GM19452 (cell line): ENCODE results near the gene GUCA2B.

Source experiments
- ATAC-seq: cut with Tn5 transposase; IDR thresholded peaks from one replicate; pipeline ENCODE4 v1.9.1; 2021; ENCODE audit not compliant: unreplicated experiment

The GUCA2B gene

DNA sequence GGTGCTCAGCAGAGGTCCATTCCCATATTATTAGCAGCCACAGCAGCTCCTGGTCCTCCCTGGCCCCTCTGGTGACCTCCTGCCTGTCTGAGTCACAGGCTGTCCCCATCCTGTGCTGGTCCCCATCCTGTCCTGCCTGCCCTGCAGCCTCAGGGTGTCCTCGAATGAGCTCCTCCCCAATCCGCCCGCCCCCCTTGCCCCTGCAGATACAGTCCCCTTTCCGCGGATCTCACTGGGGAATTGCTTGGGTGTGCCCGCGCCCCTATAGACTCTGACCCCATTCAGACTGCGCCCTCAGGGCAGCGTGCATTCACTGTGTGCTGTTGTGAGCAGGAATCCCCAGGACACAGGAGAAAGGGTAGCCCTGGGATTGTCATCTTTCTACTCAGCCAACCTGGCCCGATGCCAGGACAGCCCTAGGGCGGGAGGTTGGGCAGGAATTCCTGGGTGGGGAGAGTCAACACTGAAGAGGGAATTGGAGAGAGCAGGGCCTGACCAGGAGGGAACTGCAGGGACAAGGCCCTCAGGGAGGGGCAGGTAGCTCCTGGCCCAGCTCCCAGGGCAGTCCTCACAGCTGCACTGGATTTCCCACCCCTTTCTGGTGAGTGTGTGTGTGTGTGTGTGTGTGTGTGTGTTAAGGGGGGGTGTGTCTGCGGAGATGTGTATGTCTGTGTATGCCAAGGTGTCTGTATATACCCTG lies 12.5 kb downstream of the GUCA2B start:
- no peak for ATAC-seq

DNA sequence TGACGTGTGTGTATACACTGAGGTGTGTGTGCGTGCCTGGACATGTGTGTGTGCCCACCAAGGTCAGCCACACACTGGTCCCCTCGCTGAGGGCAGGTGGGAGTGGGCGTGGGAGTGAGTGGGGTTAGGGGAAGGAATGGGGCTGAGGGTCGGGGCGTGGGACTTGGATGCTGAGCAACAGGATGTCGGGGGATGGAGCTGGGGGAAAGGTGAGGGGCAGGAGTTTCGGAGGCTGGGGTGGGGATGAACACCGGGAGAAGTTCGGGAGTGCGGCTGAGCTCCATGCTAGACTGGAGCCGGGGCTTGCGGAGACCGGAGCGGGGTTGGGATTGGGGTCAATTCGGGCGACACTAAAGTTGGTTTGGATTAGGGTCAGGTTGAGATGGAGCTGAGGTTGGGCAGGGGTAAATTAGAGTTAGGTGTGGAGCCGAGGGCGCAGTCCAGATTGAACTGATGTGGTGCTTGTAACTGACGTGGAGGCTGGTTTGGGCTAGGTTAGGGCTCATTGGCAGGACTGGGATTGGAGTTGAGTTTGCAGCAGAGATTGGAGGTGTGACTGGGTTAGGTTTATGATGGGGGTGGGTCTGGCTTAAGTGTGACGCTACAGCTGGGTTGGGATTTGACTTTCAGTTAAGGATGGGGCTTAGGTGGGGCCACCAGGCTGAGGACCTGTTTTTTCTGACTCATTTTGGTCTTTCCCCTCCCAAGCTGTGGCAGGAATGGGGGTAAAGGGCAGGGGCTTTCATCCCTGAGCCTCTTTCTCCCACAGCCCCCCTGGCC lies 14.6 kb downstream of the GUCA2B start:
- ATAC-seq, result no peak

DNA sequence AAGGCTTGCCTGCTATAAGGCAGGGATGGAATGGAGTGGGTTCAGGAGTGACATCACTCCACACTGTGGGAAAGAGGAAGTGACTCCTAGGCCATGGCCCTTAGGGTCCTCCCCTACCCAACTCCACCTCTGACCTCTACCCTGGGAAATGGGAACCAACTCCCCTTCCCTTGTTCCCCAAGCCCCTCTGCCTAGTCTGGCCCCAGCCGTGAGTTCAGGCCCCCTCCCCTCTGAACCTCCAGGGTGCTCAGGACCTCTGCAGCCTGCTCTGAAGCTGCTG lies 15.1 kb downstream of the GUCA2B start:
- ATAC-seq, result no peak

DNA sequence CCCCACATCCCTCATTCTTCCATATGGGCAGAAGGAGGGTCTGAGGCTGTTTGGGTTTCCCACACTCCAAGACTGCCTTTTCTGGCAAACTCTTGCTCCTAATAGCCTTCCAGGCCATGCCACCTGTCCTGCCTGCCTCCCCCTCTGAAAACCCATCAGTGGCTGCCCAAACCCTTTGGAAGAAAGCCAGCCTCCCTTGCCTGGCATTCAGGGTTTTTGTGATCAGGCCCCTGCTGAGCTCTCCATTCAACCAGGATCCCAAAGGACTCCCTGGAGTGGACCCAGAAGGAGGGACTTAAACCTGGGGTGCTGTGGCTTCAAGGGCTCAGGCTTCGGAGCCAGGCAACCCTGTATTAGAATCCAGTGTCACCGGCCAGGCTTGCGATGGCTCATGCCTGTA lies 15.6 kb downstream of the GUCA2B start:
- no peak for ATAC-seq

DNA sequence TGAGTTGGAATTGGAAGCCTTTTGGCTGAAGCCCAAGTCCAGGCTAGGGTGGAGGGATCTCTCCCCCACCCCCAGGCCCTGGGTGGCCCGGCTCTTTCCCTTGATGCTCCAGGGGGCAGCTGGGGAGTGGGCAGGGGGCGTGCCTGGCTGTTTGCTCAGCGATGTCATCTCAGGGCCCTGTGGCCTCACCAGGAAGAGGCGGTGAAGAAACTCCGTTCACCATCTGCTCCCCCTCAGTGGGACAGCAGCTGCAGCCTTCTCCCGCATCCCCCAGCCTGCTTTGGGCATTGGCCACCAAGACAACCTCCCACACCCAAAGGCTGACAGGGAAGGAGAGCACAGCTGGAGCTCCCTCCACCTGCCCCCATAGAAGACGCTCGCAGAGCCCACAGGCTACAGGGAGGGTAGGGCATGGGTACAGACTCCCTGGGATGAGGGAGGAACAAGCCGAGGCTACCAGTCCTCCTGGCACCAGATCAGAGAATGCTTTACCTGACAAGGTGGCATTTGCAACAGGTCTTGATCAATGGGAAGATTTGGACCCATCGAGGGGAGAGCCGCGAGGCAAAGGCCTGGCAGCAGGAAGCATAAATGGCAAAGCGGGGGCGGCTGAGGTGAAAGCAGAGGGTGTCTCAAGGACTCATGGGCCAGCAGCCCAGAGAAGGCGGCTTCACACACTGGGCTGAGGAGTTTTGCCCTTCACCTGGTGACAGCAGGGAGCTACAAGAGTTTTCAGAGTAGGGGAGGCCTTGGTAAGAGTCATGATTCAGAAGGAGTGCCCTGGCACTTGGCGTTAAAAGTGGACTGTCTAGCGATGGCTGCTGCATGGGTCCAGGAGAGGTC lies 17.8 kb downstream of the GUCA2B start:
- no peak for ATAC-seq

DNA sequence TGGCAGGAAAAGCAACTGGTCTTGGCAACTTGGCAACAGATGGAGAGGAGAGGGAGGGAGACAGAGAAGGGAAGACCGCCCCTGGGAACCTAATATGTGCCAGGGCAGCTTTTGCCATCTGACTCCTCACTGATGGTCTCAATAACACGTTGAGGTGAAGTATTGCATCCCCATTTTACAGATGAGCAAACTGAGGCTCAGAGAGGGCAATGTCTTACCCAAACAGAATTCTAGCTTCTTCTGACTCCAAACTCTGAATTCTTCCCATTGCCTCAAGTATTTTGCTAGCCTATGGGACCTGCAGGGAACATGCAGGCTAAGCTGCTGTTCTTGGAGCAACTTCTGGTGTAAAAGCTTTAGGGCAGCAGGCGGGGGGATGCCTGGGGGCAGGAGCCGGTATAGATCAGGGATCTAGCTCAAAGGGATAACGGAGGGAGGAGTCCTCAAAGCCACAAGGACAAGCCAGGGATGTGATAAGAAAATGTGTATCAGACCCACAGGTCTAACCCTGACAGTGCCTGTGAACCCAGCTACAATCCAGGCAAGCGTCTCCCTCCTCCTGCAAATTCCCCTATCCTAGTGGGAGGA lies 18.6 kb downstream of the GUCA2B start:
- no peak for ATAC-seq

DNA sequence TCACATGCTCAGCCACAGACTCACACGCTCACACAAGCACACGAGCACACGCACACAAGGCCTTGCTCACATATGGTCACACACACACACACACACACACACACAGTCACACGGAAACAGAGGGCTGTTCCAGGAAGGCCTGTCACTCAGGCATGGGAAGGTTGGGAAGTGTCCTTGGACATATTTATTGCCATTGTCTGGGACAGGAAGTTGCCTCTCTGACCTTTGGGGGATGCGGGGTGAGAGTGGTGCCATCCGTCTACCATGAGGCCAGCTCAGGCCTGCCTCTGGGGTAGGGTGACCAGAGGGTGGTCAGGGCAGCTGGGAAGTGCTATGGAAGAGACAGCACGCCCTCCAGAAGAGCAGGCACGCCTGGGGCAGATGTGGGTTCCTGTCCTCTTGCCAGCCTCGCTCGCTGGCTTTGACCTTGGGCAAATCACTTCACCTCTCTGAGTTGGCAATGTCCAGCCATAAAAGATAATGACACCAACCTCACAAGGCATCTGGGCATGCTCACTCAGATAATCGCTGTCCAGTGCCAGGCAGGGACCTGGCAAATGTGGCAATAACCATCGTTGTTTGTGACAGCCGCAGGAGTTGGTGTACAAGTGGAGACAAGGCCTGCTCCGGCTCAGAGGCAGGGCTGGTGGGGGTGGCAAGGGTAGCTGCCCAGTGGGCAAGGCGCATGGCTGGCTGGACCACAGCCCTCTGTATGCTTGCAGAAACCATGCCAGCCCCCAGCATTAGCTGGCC lies 19.3 kb downstream of the GUCA2B start:
- ATAC-seq, result no peak

DNA sequence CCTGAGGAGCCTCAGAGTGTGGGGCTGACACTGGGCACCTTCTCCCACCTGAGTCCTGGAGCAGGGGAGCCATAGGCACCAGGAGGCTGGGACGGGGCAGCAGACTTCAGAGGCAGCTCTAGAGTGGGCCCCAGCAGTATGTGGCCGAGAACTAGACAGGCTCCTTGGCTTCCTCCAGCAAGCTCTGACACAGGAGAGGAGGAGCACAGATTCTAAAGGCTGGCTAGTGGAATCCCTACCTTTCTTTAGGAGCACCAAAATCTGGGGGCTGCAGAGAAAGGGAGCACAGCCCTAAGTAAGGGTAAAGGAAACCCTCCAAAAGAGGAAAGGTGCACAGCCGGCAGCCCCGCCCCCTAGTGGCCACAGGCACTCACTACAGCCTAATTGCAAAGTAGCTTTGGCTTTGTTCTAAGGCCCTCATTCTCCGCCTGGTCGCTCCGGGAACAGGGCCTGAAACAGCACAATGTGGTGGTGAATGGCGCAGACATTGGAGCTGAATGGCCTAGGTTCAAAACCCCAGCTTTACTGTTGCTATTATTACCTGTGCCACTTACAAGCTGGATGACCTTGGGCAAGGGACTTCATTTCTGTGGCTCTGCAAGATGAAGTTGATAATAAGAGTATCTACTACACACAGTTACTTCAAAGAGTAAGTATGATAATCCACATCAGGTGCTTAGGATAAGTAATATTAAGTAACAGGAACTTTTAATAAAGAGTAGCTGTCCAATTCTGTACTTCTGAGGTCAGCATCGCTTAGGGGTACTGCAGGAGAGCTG lies 20.1 kb downstream of the GUCA2B start:
- no peak for ATAC-seq

DNA sequence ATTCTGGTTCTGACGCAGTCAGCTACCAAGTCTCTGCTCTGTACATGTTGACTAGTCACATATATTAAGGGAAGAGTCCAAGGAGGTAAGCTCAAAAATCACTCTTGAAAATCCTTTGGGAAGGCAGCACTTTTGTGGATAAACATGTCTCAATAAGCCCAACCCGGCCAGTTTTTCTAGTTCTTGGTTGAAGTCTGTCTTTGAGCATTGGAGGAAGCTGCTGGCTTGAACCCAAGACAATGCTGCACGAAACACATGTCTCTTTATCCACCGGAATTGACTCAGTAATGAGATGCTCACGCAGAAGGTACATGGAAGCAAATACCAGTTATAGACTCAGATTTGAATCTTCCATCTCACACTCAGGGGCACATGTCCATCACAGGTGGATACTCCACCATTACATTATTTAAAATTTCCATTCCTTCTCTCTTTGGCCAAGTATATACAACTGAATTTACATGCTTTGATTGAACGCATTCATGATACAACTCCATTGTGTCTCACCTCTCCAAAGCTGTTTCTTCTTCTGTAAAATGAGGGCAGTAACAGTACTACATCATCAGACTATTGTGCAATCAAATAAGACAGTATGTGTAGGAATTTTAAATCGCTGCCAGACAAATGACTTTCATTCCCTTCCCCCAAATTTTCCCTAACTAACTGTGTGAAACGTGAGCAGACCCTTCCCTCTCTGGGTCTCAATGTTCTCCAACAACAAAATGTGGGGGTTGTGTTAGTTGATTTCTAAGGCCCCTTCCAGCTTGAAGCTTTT lies 20.9 kb downstream of the GUCA2B start:
- no peak for ATAC-seq

DNA sequence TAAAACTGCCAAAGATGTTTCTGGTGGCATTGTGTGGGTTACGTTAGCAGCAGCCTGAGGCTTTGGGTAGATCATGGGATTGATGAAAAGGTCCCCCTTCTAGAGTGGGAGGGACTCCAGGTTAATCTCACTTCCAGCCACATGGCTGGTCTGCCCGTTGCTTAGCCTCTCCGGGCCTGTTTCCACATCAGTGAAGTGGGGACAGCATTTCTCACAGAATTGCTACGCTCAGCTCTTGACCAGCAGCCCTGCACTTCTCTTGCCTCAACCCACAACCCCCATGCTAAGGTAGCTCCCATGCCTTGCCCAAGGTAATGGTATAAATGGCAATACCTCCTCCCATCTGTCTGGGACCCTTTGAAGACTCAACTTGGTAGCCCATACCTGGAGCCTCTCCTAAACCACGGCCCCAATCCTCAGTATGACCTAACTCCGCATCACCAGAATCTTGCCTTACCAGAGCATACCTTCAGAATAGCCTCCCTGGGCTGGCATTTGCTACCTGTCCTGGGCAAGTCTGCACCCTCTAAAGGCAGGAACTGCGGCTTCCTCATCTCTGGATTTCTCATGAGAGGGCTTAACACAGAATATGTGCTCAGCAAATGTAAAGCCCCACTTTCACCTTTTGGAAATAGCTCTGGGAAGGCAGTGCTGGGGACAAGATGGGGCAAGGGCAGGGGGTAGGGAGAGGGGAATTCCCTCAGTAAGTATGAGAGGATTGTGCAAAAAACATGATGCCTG lies 22.3 kb downstream of the GUCA2B start:
- no peak for ATAC-seq

DNA sequence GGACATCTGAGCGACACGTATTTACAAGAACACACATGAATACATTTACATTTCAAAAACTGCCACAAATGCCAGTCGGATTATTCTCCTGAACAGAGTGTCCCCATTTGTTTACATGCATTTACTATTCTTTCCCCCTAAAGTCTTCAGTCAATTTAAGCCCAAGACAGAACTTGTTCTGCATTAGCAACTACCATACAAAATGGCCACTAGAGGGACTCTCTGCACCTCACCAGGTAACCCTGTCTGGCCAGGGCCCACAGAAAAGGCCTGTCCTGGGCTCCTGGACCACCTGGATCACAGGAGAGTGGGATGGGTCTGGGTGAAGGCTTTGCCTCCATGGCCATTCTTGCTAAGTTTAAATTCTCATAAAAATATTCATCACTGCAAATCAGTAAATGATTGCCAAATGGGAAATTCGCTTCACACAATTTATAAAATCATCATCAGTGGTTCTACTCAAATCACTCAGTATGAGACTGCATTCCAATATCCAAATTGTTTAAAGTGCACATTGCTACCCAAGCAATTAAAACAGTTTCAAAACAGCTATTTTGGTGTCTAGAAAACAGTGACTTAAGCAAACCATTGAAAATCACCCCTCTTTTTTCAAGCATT lies 23.8 kb downstream of the GUCA2B start:
- no peak for ATAC-seq

DNA sequence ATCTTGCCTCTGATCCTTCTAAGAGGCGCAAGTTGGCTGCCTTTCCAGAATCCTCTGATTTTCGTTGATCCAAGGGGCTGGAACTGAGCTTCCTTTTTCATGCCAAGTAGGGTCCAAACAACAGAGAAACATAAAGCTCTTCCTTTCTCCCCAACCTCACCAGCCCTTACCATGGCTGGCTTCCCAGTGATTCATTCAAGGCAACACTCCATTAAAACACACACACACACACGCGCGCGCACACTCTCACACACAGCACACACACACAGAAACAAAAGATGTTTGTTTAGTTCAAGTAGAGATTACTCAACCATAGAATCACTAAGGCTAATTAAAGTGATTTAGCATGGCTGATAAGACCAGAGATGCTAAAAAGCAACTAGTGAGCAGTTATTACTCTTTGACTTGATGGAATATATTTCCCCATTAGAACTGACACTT lies 24.4 kb downstream of the GUCA2B start:
- ATAC-seq, result no peak

DNA sequence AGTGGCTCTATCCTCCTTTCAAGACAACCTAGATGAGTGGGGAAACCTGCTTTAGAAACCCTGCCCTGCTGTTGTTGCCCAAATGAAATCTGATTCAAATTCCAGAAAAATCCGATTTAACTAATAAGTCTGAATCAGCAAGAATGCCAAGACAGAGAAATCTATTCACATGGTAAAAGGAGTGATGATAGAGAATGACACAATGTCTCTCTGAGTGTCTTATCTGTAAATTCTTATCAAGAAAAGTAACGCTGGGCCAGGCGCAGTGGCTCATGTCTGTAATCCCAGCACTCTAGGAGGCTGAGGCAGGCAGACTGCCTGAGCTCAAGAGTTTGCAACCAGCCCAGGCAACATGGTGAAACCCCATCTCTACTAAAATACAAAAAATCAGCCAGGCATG lies 25.0 kb downstream of the GUCA2B start:
- no peak for ATAC-seq

DNA sequence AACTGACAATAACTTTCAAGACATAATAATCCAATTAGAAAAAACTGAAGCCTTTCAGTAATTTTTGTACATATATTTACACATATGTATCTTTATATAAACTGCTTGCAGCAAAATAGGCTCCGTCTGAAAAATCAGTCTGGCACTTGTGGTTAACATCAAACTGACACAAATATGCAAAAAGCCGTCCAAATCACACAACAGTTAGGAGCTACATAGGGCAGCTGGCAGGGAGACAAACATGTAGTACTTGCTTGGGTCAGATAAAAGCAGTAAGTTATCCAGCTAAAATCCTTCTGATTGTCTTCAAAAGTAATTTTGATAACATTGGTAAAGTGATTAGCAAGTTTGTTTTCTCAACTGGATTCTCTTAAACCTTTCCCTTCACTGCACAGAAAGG lies 26.1 kb downstream of the GUCA2B start:
- no peak for ATAC-seq

DNA sequence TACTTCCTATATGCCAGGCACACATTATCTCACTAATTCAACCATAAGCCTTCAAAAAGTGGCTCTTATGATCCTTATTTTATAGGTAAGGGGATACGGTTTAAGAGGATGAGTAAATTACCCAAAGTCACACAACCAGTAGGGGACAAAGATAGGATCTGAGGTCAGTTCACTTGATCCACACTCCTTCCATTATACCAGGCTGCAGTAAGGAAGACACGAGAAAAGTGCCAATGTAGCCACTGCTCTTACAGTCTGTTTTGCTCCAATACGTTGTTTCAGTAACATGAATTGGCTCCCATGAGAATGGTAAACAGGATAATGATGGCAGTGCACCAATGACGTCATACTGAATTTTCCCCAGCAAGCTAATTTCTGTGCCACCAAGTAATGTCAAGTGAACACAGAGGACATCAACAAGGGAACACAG lies 26.7 kb downstream of the GUCA2B start:
- no peak for ATAC-seq

DNA sequence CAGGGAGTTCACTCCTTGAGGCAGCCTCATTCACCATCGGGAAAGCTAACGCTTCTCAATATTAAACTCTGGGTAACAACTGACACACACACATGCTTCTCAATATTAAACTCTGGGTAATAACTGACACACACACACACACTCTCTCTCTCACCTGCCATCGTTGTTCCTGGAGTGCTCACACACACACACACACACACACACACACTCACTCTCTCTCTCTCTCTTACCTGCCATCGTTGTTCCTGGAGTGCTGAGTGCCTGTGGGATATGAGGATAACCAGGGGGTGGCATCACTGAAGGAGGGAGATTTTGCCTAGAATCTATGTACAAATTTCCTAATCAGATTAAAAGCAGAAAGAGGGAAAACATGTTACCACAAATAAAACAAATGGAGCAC lies 28.5 kb downstream of the GUCA2B start:
- ATAC-seq, result no peak

DNA sequence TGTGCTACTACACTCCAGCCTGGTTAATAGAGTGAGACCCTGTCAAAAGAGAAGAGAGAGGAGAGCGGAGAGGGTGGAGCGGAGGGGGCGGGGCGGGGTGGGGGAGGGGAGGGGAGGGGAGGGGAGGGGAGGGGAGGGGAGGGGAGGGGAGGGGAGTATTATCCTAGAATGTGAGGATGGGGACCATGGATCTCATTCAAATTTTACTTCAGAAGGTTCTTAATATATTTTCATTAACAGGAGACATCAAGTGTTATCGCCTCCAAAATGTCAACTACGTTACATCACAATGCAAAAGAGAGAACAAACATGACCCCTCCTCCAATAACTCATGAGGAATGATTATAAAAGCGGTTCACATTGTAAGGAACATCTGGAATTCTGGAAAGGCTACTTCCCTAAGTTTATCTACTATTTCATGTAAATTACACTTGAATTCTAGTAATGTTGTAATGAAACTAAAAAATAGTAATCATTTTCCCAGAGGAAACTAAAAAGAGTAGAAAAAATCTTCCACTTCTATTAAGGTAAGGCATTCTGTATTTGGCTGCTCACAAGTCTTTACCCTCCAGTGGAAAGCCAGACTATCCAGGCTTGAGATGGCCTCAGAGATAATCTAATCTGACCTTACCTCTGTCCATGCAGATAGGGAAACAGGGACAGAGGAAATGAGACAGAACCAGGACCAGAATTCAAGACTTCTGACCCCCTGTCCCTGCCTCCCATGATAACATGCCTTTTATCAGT lies 30.2 kb downstream of the GUCA2B start:
- ATAC-seq, result no peak

DNA sequence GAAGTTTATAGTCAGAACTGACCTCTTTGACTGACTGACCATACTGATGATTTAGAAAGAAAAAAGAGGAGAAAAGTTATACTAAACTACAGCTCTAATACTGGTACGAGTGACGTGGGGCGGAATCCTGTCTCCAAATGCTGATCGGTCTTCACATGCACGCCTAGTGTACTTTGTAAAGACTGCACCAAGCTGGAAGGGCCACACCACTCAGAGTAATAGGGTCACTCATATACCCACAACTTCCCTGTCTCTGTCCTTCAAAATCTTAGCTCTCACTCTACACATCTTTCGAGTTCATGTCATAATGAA lies 30.7 kb downstream of the GUCA2B start:
- ATAC-seq, result no peak
